GM18861 (cell line): Measurements from ENCODE around the gene NAA60.
"Not testable (repeated sequence)": the region's sequence is repeated elsewhere in the genome, so short reads cannot be mapped to it uniquely, and the experiment has no call there.

Experiments
- ATAC-seq: cut with Tn5 transposase; IDR thresholded peaks from one replicate; pipeline ENCODE4 v1.9.1; 2021; ENCODE audit not compliant: unreplicated experiment

The NAA60 gene

DNA sequence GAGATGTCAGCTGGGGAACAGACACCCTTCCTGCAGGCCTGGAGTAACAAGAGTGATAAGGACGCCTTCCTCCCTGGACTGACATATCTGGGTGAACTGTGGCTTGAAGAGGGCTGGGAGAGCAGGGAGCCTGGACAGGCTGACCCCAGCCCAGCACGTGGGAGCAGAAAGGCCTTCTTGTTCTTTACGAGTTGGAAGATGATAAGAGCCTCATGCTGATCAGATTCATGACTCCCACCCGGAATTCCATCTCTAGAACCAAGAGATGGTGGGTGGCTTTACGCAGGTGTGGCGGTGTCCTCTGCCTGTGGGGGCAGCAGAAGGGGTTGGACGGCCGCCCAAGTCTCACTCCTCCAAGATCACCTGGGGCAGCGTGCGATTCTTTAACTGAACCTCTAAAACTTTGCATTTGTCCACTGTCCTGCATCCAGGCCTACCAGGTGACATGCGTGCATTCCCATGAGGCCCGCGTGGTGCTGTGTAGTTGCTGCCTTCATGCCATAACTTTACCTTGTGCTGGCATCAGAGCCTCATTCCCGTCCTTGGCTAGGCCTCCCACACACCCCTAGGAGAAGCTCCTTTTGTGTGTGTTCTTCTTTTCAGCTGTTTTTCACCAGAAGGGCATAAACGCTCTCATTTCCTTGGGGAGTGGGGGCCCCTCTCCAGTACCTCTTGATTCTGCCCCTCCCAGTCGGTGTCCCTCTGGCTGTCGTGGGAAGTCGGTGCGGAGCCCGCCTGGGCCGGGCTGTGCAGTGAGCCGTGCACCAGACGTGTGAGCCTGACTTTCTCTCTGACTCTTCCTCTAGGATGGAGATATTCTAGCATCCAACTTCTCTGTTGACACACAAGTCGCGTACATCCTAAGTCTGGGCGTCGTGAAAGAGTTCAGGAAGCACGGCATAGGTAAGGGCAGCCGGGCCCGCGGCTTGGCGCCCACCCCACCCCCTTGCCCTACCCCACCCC lies 38.5 kb downstream of the NAA60 start:
- ATAC-seq, result no peak

DNA sequence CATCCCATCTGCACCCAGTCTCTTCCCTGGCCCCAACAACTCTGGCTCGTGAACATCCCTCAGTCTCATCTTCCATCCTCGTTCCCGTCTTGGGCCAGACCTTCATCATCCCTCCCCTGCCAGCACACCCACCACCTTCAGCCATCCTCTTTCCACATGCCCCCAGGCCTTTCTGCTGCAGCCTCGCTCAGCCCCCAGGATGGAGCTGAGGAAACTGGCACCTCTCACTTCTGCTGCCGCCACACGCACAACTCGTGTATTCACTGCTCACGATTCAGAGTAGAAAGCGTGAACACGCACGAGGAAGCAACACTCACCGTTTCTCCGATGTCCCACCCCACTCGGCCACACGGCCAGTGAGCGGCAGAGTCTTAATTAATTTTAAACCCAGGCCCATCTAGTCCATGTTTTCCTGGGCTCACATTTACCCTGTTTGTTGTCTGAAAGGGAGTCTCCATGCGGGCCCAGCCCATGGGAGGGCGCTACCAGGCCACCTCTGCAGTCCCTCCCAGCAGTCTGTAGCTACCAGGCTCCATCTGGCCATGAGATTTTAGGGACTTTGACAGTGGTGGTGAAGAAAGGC lies 39.3 kb downstream of the NAA60 start:
- no peak for ATAC-seq

DNA sequence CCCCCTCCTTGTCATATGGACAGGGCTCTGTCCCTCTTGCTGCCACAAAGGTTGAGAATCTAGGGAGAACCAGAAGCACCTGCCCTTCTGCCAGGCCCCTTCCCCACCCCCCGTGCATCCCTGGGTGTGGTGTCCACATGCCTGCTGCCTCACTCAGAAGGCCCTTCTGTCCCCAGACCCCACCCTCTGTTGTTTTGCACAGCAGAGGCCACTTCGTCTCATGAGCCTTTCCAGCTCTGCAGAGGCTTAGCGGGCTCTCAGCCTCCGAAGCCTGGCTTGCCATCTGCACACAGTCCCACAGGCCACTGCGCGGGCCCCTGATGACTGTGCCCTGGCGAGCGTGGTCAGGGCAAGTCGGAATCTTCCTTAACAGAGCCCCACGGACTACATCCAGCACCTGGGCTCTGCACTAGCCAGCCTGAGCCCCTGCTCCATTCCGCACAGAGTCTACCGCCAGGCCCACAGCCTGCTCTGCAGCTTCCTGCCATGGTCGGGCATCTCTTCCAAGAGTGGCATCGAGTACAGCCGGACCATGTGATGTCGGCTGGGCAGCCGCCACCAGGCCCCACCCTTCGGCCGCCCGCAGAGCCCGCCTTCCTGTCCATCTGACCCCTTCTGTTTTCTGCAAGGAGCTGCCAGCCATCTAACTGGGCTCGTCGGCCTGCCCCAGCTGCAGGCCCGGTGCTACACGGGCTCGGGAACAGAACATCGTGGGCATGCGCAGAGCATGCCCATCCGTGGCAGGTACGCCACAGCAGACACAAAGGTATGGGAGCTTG lies 41.0 kb downstream of the NAA60 start:
- ATAC-seq, result no peak

DNA sequence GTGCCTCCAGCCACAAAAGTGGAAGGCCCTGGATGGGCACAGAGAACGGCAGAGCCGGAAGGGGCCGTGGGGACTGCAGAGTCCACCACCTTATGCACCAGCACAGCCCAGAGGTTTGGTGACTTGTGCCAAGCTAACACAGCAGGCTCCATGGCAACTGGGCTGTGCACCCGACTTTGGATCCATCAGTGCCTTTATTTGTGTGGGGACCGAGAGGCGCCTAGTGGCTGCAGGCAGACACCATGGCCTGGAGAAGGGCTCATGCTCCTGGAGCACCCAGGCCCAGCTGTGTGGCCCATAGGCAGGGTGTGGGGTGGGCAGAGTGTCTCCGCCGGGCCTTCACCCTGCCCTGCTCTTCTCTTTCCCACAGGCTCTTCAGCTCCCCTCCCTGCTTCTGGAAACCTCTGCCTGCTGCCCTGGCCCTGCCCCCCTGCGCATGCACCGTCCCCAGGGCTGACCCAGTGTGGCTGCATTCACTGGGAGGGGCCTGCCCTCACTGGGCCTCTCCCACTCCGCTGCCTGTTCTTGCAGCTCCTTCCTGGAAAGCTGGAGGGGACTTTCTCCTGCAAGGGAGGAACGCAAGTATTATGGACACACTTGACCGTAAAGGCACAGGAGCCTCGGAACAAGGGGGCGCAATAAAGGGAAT lies 41.7 kb downstream of the NAA60 start:
- no peak for ATAC-seq

DNA sequence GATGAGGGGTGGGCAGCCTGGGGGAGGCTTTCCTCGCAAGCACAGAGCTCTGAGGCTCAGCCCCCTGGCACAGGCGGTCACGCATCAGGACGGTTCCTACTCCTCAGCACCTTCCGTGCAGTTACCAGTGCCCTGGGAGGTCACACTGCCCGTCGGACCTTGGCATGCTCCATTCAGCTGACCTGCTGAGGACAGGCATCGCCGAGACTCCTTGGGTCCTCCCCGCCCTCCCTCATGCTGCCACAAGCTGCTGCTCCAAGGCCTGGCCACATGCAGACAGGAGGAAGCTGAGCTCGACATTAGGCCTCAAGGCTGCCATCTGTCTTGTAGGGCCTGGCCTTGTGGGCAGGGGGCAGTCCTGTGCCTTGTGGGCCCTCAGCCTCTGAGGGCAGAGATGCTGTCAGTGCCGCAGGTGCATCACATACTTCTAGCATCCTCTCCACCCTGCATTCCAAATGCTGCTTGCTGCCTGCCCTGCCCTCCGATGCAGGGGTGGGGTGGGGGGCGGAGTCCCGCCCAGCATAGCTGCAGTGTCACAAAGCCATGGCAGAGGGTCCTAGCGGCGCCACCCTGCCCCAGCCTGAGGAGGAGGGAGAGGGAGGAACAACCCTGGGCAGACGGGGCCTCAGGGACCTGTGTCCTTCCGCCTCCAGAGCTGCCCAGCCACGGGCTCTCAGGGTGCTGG lies 42.5 kb downstream of the NAA60 start:
- no peak for ATAC-seq

DNA sequence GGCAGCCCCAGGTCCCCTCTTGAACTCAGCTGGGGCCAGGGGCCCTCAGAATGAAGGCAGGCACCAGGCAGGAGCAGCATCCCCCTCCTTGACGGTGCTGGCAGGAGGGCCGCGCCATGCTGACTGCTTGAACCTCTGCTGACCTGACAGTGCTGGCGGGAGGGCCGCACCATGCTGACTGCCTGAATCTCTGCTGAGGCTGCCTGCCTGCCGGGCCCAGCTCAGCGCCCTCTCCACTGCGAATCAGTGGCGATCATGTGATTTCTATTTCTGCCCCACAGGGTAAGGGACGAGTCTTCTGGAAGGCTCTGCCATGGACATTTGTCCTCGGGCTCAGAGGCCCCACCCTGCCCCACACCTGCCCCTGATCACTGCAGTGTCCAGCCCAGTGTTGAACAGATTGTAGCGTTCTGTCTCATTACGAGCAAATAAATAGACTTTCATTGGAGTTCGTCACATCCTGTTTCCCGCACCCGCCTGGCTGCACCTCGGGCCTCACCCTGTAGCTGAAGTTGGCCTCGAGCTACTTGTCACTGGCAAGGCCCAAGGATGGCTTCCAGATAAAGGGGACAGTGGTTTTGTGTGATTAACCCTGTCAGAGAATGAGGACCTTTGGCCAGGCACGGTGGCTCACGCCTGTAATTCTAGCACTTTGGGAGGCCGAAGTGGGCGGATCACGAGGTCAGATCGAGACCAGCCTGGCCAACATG lies 43.2 kb downstream of the NAA60 start:
- ATAC-seq, result no peak

DNA sequence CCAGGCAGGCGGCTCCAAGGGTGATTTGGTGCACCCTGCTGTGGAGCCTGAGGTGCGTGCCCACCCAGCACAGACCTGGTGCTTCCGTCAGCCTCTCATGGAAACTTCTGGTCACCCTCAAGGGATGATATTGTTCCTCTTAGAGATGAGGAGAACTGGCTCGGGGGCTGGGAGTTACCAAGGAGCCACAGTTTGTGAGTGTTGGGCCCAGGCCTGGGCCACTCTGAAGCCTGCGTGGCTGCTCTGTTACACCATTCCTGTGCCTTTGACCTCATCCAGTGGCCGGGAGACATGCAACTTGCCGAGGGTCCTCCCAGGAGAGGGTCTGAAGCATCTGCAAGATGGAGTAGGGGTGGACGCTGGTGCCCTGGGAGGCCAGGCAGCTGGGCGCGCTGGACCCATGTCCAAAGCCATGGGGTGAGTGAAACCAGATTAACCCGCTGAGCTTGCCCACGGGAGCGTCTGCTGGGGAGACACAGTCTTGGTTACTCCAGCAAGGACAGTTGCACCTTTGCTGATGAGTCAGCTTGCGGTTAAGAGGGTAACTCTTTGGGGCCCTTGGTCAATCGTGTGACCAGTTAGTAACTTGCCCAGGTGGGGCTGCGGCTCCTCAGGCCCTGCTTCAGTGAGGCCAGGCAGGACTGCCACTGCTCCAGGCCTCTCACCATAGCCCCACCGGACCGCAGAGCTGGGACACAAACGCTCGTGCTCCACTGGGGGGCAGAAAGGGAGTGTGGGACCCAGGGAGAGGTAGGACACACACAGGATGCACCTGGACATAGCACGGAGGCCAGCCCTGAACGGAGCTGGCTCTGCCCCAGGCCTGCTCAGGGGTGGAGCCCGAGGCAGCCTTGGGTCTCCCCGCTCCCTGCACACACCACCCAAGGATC lies 44.3 kb downstream of the NAA60 start:
- no peak for ATAC-seq

DNA sequence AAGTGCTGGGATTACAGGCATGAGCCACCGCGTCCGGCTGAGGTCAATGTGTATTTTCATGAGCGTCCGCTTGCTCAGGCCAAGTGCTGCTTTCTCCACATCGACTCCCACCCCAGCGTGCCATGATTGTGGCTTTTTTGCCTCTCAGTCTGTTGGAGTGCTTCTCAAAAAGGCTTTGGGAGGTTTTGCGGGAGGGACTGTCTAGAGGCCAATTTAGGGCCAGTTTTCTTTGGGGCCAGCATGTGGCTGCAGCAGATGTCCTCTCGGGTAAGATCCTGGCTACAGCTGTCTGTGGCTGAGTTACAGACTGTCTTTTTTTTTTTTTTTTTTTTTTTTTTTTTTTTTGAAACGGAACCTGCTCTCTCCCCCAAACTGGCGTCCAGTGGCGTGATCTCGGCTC lies 45.3 kb downstream of the NAA60 start:
- ATAC-seq, result no peak

DNA sequence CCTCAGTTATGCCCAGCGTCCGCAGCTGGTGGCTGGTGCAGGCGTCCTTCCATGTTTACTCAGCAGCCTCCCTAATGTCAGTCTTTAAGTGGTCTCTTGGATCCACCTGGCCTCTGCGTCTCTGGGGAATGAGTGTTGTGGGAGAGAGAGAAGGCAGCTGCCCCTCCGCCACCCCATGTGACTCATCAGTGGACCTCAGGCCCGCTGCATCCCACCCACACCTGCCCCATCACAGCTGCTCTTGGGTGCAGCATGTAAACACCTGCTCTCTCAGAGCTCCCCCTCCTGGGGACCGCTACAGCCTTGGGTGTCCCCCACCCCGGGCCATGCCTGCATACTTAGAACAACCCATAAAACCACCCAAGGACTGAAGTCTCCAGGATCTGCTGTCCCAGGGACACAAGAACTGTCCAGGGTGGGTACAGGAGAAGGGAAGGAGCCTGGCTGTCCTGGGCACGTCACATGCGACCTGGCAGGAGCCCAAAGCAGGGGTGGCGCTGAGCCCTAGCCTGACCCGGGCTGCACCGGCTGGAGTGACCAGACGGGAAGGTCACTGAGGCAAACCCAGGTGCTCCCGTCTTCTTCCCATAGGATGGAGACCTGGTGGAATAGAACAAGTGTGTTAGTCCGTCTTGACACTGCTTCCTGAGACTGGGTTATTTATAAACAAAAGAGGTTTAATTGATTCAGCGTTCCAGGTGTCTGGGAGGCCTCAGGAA lies 47.6 kb downstream of the NAA60 start:
- no peak for ATAC-seq

DNA sequence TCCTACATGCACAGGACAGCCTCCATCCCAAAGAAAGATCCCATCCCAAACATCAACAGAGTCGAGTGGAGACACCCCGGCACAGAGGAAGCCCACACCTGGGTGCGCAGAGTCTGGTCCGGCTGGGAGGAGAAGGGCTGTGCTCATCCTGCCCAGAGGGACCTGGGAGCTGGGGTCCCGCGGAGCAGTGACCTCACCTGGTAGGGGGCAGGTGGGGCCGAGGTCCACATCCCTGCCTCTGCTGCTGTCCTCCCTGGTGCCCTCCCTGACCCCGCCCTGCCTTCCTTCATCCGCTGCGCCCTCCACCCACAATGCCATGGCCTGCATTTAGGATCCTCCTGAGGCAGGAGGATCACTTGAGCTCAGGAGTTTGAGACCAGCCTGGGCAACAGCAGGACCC lies 48.9 kb downstream of the NAA60 start:
- no peak for ATAC-seq

DNA sequence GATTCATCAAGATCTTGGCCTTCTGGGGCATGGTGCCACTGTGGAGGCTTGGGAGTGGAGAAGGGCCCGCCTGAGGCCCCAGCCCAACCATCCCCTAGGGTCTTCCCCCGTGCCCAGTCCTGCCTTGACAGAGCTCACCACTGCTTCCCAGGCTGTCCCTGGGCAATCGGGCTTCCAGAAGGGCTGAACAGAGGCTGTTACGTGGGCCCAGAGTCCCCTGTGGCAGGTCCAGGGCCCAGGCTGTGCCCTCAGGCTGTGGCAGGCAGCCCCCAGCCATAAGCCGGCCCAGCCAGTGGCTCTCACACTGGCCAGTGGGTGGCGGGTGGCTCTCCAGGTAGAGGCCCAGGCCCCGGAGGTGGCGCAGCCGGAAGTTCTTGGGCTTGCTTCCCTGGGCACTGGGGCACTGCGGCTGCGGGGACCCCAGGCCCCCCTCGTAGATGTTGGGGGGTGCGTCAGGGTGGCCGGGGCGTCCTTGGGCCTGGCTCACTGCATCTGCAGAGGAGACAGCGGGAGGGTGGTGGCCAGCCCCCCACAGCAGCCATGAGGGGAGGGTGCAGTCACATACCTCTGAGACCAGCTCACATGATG lies 51.0 kb downstream of the NAA60 start:
- no peak for ATAC-seq

DNA sequence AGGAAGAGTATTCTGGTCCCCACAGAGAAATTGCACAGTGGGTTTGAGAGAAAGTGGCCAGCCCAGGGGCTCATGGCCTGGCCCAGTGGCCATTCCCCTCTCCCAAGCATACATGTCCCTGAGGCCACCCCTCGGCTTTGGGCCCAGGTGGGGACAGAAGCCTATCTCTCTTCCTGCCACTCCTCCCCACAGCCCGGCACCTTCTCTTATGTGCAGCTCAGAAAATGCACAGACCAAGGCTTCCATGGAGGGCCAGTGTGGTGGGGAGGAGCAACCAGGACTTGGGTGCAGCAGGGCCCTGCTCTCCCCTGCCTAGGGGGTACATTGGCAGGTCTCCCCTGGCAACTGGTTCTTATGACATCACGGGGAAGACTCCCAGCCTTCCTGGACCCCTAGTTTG lies 51.7 kb downstream of the NAA60 start, which contains the start of gene C16orf90:
Gene C16orf90 (minus strand): TSS at position 314 of the 400 bp plus-strand sequence. CDS start 68 bp downstream, at position 246.
- ATAC-seq, result no peak

DNA sequence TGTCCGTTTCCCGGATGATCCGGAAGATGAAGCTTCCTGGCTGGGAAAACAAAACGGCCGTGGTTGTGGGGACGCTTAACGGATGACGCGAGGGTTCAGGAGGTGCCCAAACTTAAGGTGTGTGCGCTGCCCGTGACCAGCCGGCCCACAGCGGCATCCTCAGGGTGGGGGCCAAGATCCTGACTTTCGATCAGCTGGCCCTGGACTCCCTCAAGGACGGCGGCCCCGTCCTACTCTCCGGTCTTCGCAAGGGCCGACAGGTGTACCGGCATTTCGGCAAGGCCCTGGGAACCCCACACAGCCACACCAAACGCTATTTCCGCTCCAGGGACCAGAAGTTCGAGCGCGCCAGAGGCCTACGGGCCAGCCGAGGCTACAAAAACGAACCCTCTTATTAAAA lies 52.9 kb downstream of the NAA60 start:
- ATAC-seq, result no peak

DNA sequence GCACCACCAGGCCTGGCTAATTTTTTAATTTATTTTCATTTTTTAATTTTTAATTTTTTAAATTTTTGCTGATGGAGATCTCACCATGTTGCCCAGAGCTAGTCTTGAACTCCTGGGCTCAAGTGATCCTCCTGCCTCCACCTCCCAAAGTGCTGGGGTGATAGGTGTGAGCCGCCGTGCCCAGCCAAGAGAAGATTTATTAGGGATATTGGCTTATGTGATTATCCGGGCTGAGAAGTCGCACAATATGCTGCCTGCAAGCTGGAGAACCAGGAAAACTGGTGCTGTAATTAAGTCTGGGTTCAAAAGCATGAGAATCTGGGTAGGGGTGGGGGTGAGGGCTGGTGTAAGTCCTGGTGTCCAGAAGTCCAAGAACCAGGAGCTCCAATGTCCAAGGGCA lies 54.3 kb downstream of the NAA60 start:
- ATAC-seq, result no peak

DNA sequence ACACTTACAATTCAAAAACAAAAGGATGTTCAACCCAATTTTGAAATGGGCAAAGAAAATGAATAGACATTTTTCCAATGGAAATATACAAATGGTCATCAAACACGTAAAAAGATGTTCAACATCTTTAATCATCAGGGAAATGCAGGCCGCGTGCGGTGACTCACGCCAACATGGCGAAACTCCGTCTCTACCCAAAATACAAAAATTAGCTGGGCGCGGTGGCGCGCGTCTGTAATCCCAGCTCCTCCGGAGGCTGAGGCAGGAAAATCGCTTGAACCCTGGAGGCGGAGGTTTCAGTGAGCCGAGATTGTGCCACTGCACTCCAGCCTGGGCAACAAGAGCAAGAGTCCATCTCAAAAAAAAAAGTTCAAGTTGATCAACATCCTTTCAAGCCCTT lies 55.5 kb downstream of the NAA60 start:
- no peak for ATAC-seq

DNA sequence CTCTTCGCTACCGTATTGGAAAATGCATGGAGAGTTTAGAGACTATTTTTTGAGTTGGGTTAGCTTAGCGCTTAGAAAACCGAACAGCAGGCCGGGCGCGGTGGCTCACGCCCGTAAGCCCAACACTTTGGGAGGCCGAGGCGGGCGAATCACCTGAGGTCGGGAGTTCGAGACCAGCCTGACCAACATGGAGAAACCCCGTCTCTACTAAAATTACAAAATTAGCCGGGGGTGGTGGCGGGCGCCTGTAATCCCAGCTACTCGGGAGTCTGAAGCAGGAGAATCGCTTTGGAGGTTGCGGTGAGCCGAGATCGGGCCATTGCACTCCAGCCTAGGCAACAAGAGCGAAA lies 57.9 kb downstream of the NAA60 start:
- not testable (repeated sequence) for ATAC-seq

DNA sequence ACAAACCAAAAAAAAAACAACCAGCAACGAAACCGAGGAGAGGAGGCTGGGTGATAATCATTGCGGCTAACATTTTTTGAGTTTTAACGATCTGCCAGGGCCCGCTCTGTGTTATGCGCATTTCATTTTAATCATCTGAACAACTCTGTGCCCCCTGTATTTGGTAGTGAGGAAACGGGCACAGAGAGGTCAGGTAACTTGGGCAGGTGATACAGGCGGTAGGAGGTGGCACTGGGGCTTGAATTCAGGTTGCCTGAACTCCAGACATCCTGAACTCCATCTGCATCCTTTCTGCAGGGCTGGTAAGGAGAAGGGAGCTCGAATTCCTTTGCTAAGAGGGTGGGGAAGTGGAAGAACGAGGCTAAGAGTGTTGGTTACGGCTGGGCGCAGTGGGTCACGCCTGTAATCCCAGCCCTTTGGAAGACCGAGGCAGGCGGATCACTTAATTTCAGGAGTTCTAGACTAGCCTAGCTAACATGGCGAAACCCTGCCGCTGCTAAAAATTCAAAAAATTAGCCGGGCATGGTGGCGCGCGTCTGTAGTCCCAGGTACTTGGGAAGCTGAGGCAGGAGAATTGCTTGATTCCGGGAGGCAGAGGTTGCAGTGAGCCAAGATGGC lies 58.4 kb downstream of the NAA60 start:
- ATAC-seq, result no peak

DNA sequence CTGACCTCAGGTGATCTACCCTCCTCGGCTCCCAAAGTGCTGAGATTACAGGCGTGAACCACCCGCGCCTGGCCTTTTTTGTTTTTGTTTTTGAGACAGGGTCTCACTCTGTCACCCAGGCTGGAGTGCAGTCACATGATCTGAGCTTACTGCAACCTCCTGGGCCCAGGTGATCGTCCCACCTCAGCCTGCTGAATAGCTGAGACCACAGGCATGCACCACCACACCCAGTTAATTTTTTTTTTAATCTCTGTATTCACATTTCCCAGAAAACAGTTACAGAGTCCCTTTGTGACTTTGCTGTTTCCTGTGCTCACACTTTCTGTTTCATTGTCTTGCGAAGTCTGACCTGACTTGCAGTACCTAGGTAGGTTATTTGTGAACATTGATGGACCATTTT lies 60.0 kb downstream of the NAA60 start:
- no peak for ATAC-seq
